Renal pelvis (tissue), 4 donors: ENCODE data around the gene METTL1. TPM values are rescaled to one million over a fixed set of nuclear protein-coding genes. Genes with fewer than 3 reads are reported as not detected.
A peak's percentile ranks its signal among the peaks of the same experiment; 100 is the strongest.
"Not testable (repeated sequence)": the region's sequence is repeated elsewhere in the genome, so short reads cannot be mapped to it uniquely, and the experiment has no call there.

ENCODE experiments used
- DNase-seq: peaks from one replicate; pipeline ENCODE4 v3.0.0-alpha.2; 2013
- polyA plus RNA-seq, 3 donors: library from polyadenylated mRNA; unstranded; fragments of 120-200 nt; gene quantifications; one replicate each; pipeline ENCODE4 v1.2.1, GENCODE V29; 2013; ENCODE audit not compliant: insufficient read length in 3 of 3

METTL1 gene
- polyA plus RNA-seq, 3 donors = 28.0 to 35.8 (median 31.3) TPM

DNA sequence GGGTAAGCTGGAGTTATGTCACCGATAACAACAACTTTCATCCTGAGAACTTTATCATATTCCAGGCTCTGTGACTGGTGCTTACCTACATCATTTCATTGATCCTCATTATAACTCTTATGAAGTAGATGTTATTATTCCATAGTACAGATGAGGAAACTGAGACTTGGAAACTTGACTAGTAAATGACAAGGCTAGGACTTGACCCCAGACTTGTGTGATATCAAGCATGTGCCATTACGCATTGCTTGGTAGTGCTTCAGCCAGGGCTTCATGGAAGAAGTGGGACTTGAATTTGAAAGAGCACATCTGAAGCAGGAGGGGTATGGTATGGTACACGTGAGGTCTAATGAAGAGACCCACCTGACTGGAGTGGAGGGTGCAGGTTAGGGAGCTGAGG lies 34.8 kb upstream of the METTL1 start:
- no peak for DNase-seq

DNA sequence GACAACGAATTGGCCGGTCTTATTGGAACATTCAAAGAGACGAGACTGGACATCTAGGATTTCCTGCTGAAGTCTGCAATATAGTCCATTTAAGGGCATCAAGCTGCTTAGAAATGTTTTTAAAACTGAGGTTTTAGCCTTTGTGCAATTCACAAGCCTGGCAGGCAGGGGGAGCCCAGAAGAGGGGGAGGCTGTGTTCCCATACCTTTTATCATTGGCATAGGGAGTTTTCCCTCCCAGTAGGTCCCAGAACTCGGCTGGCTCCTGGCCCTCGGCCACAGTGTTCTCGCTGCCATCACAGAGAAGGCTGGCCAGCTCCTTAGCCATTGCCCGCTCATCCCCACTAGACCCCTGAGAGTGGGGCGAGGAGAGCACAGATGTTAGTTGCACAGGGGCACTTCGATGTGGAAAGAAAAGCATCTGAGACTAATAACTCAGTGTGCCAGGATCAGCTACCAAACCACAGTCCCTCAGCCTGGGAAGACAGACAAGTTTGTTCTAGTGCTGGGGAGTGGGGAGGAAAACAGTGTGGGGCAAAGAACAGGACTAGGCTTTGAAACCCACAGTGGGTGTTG lies 31.5 kb upstream of the METTL1 start:
- DNase-seq = no peak

DNA sequence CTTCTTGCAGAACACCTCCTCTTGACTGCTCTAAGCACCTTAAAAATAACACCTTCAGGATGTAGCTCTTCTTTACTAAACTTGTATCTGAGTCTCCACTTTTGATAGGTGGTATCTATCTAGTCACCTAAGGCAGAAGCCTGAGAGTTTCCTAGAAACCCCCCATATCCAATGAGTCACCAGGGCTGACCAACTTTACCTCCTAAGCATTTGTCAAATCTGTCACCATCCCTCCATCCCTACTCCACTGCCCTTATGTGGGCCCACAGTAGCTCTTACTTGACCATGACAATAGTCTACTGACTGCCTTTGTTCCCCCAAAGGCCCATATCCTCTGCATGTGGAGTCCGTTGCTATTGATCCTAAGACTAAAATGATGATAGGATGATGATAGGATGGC lies 30.7 kb upstream of the METTL1 start:
- no peak for DNase-seq

DNA sequence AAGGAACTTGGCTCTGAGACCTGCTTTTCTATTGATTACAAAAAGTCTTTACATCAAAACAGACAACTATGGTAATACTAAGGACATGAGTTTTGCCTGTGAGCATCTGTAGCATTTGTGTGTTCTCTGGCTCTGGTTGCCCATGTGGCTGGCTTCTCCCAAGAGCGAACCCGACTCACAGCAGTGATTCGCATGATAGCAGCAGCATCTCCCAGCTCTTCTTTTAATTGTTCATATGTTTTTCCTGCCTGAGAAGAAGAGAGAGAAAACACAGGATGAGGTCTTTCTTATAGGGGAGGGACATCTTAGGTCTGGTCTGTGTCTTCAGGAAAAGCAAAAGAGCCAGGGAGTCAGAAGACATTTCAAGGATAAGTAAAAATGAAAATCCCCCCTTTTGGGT lies 29.1 kb upstream of the METTL1 start:
- no peak for DNase-seq

DNA sequence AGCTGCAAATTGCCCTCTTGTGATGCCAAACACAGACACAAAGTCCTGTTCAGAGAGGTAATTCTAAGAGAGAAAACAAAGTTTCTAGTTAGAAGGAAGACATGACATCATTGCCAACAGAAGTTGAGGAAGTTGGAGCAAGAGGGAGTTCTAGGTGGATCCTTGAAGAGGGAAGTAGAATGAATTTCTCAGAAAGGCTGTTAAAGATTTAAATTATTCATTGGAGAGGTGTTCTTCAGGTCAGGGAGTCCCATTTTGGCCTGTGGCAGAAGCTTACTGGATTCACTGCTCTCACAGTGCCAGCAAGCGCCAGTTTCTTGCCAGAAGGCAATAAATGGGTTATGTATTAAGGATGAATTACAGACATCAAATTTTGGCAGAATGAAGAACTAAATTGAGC lies 26.0 kb upstream of the METTL1 start:
- DNase-seq = no peak

DNA sequence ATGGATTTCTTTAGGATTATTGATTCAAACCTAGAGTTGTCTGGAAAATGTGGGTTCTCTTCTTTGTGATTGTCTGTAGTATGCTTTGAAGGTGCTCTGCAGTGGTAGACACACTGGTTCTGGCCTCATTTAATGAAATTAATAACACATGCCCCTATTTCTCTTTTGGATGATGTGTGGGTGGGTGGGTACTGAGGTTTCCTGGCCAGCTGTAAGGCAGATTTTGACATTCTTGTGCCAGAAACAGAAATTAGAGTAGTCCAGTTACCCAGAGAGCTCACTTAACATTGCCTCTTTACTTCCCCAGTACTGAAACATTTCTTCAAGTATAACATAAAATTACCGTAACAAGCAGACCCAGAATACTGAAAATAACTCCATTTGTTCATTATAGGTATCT lies 25.1 kb upstream of the METTL1 start:
- DNase-seq = no peak

DNA sequence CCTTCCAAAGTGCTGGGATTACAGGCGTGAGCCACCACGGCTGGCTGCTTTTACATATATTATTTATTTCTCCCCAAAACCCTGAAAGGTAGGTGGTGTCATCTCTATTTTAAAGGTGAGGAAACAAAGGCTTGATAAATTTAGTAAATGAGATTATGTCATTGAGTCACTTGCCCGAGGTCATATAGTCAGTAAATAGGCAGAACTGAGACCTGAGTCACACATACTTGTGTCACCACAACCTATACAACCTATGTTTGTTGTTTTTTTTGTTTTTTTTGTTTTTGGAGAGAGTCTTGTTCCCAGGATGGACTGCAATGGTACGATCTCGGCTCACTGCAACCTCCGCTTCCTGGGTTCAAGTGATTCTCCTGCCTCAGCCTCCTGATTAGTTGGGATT lies 23.4 kb upstream of the METTL1 start:
- DNase-seq = no peak

DNA sequence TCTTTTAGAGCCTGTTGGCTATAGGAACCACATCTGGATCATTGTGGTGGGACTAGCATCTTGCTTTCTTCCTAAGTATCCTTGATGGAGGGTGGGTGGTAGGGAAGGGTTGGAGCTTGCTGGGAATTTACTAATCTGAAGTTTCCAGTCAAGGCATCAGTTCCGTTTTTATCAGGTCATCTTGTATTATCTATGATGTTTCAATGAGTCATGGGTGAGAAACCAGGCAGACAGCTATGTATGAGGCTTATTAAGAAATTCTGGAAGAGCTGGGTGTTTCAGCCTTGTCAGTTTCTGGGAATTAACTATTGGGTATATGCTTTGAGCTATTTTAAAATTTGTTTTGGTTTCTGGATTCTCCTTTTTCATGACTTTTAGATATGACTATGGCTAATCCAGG lies 22.0 kb upstream of the METTL1 start:
- DNase-seq = no peak

DNA sequence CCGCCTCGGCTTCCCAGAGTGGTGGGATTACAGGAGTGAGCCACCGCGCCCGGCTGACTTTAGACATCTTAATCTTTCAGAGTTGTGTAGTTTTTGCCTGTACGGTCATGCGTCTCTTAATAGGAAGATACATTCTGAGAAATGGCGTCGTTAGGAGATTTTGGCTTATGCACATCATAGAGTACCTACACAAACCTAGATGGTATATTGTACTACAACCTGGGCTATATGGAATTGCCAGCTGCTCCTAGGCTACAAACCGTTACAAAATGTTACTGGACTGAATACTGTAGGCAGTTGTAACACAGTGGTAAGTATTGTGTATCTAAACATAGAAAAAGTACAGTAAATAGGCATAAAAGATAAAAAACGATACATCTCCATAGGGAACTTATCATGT lies 12.0 kb upstream of the METTL1 start:
- DNase-seq = no peak

DNA sequence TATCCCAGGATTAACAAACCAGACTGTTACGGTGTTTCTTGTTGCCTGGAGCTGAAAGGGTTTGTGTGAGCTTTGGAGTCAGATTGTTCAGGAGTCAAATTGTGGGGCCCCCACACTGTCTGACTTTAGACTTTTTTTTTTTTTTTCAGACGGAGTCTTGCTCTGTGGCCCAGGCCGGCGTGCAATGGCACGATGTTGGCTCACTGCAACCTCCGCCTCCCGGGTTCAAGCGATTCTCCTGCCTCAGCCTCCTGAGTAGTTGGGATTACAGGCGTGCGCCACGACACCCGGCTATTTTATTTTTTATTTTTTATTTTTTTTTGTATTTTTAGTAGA lies 11.5 kb upstream of the METTL1 start:
- DNase-seq = no peak

DNA sequence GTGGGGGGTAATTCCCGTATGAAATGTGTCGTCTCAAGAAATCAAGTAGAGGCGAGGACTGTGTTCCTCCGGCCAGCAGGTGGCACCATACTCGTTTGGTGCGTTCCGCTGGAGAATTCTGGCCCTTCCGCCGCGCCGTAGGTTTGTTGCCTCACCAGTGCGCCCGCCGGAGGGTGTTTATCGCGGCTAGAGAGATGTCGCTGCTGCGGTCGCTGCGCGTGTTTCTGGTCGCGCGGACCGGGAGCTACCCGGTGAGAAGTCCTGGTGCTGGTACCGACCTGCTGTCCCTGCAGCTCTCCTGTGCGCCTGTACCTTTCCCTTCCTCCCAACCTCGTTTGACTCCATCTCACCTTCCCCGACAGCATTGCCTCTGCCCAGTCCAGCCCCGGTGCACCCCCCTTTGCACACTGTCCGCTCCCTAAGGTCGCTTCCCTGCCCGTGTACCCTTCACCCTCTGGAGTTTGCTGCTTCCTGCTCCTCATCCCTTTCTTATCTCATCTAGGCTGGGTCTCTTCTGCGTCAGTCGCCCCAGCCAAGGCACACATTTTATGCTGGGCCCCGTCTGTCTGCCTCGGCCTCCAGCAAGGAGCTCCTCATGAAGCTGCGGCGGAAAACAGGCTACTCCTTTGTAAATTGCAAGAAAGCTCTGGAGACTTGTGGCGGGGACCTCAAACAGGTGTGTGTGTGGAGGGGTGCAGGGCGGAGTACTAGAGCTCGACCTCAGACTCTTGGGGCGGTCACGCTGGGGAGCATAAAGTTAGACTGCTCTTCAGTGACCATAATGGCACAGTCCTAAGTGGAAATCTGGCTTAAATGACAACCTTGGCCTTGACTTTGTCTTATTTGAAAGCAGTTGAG lies 10.9 kb upstream of the METTL1 start, which contains the start of gene TSFM:
TSFM (plus strand) TSS at position 180 of the 858 bp plus-strand sequence; CDS start at position 195, 15 bp downstream.
- peak; percentile 96 for DNase-seq

DNA sequence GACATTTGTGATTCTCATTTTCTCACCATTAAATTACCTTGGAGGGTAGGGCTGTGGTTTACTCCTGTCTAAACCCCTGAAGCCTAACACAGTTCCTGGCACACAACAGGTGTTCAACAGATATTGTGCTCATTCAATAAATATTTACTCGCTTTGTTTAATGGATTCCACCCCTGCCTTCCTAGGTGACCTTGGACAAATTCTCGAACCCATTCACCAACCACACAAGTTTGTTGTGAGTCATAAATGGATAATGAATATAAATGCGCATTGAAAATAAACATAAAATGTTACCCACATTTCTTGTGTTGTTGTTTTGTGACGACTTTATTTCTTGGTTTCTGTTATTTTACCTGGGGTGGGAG lies 10.3 kb upstream of the METTL1 start:
- DNase-seq = no peak

DNA sequence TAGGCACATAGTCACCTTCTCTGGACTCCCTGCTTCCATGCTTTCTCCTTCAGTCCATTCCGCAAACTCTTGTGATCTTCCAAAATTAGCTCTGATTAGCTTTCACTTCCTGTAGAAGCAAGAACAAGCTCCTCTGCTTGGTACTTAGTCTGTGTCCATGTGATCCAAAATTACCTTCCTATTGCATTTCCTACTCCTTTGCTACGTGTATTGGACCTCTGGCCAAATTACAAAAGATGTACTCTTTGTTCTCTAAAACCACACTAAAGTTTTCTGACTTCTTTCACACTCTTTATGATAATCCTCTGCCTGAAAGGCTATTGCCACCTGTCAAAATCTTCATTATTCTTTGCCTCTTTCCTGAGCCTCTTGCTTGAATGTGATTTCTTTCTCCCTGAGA lies 9.9 kb upstream of the METTL1 start:
- no peak for DNase-seq

DNA sequence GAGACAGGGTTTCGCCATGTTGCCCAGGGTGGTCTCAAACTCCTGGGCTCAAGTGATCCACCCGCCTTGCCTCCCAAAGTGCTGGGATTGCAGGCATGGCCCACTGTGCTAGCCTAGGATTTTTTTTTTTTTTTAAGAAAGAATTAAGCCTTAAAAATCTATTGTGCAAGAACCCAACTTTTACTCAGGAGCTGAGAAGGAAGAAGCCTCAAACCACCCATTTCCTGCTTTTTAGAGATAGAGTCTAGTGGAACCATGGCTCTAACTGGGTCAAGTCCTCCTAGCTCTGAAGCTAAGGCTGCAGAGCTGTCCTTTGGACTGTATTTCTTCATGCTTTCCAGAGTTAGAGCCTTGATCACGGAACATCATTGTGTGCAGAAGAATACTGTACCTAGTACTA lies 9.3 kb upstream of the METTL1 start:
- no peak for DNase-seq

DNA sequence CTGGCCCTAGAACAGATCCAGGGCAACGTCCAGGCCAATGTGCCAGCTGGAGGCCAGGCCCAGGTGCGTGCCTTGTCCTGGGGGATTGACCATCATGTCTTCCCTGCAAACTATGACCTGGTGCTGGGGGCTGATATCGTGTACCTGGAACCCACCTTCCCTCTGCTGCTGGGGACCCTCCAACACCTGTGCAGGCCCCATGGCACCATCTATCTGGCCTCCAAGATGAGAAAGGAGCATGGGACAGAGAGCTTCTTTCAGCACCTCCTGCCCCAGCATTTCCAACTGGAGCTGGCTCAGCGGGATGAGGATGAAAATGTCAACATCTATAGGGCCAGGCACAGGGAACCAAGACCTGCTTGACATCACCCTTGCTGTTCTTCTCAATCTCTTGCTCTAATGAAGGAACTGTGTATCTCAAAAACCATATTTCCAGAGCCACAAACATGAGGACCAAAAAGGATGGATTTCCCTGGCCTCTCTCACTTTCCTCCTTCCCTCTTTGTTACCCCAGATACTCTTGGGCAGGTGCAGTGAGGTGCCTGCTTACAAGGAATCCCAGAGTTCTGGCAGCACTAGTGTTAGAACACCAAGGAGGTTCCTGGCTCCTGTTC lies 8.5 kb upstream of the METTL1 start:
- no peak for DNase-seq

DNA sequence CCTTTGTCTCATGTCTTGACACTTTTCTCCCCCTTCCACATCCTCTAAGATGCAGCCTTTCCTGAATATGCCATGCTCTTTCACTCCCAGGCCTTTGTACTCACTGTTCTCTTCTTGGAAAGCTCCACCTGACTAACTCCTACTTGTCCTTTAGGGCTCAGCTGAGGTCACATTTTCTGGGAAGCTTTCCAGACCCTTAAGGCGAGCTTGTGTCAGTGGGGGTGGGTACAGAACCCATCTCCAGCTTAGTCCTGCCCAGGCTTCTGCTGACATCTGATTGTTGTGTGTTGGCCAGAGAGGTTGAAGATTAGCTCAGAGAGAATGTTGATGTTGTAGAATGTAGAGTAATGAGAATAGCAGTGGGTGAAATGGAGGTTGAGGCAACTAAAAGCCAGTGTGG lies 7.8 kb upstream of the METTL1 start:
- no peak for DNase-seq

DNA sequence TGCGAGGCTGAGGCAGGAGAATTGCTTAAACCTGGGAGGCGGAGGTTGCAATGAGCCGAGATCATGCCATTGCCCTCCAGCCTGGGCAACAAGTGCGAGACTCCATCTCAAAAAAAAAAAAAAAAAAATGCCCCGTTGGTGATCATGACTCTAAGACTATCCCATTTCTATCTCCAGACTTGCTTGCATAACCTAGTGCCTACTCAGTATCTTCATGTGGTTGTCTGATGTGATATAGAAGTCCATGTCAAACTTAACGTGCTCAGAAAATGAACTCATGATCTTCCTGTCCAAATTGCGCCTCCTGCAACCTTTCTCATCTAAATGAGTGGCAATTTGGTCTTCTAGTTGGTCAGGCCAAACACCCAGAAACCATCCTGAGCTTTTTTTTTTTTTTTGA lies 6.0 kb upstream of the METTL1 start:
- DNase-seq = no peak

DNA sequence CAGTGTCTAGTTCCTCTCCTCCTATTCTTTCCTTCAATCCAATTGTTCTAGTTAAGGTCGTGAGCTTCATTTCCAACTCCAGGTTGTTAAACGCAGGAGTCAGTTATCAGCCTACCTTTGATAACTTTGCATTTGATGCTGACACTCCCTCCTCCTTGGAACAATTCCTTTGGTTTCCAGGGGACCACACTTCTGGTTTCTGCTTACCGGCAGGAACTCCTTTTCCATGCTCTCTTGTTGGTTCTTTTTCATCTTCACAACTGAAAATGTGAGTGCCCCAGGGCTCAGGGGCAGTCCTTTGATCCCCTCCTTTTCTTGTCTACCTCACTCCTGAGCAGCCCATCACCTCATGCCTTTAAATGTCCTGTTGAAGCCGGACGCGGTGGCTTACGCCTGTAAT lies 5.5 kb upstream of the METTL1 start:
- DNase-seq = no peak

DNA sequence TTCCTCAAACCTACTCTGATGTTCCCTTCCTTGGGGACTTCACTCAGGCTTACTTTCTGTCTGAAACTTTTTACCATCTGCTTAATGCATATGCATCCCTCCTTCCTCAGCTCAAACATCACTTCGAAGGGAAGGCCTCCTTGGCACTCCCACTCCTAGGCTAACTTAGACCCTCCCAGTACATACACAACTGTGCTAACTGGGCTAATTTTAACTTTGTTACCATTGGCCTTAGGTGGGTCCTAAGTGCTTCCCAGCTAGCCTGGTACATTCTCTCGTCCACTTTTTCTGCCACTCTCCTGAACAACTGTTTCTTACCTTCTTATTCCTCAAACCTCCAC lies 4.3 kb upstream of the METTL1 start:
- DNase-seq = no peak

DNA sequence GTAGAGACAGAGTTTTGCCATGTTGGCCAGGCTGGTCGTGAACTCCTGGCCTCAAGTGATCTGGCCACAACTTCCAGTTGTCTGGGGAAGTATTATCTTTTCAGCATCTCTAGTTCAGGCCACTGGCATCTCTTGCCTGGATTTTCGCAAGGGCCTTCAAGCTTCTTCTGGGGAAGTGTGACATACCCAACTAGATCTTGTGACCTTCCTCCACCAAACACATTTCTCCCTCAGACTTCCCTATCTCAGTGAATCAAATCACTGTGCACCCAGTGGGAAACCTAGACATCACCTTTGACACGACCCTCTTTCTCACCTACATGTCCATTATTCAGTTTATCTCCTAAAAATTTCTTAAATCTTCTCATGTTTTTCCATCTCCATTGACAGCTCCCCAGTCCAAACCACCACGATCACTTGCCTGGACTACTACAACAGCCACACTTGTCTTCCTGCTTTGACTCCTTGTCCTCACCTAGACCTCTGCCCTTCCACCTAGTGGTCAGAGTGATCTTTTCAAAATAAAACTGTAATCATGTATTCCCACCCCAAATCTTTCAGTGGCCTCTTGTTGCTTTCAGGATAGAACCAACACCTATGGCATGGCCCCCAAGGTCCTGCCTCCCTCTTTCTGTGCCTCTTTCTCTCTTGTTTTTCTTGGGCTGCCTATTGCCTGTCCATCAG lies 3.8 kb upstream of the METTL1 start:
- DNase-seq = no peak

DNA sequence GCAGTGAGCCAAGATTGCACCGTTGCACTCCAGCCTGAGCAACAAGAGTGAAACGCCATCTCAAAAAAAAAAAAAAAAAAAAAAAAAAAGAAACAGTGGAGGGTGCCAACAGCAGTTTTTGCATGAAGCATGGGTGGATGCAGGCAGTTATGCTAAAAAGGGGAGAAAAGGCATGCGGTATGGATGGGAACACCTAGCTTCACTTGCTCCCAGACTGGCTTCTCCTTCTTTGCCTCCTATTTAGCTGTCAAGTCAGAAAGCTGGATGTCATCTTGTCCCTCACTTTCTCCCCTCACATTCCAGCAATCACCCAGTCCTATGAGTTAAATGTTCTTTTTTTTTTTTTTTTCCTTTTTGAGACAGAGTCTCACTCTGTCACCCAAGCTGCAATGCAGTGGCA lies 3.1 kb upstream of the METTL1 start:
- no peak for DNase-seq

DNA sequence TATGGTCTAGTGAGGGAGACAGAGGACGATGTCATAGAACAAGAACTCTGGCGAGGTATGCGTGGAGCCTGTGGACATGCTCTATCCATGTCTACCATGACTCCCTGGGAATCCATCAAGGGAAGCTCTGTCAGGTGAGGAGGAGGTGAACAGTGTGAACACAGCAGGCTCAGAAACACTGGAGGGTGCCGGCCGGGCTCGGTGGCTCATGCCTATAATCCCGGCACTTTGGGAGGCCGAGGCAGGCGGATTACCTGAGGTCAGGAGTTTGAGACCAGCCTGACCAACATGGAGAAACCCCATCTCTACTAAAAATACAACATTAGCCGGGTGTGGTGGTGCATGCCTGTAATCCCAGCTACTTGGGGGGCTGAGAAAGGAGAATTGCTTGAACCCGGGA lies 2.7 kb upstream of the METTL1 start:
- not testable (repeated sequence) for DNase-seq
